HG02610 (cell line): ENCODE data around the gene AFF3.
"Not testable (repeated sequence)": the region's sequence is repeated elsewhere in the genome, so short reads cannot be mapped to it uniquely, and the experiment has no call there.

ENCODE experiments used
- ATAC-seq: cut with Tn5 transposase; IDR thresholded peaks from one replicate; pipeline ENCODE4 v1.9.1; 2021; ENCODE audit warnings: mild to moderate bottlenecking, moderate library complexity; ENCODE audit not compliant: unreplicated experiment

AFF3 gene

DNA sequence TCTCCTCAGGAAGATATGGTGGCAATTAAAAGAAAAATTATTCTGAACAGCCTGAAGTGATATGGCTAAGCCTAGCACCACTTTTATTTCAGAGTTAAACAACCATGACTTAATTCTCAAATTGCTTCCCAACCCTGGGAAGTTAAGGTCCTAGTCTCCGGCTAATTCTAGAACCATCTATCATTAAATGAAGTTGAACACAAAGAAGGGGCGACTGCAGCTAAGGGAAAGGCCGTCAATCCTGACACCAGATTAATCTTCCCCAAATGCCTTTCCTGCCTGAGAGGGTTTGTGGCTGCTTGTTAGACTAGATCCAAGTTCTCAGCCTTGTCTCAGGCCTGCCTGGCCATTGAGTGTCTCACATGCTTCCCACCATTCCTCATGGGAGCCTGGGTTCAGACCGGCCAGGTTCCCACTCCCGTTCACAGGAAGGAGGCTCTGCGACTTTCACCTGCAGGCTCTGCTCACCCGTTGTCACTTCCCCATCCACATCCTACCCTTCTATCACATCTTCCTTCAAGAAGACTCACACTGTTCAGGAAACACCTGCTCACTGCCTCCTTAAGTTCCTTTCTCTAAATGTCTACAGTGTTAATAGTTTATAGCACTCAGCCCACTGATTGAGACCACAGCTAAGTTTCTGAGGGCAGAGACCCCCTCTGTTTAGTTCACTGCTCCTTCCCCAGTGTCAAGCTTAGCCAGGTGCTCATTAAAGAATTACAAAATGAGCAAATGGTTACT is 369.6 kb downstream of the AFF3 start:
- ATAC-seq = no peak

DNA sequence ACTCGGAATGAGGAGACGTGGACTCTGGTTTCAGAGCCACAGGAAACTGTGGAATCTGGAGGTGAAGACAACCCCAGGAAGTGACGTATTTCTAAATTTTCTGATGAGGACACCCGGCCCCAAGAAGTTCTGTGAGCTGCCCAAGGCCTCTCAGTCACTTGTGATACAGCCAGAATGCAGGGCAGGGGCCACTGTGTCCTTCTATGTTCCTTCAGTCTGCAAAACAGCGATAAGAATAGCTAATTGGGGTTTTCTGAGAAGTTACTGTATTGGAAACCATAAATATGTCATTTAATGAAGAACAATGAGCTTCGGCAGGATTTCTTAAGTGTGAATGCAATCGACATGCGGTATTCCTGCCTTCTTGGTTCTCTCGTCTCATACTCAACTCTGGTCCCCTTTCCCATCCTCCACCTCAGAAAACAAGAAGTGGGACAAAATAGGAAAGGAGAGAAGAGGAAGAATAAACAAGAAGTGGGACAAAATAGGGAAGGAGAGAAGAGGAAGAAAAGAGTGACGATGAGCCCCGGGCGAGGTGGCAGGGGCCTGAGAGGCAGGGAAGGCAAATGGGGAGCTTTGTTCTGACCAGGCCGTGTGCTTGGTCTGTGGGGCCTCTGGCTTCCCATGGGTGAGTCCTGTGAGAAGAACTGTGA is 370.6 kb downstream of the AFF3 start:
- ATAC-seq = no peak

DNA sequence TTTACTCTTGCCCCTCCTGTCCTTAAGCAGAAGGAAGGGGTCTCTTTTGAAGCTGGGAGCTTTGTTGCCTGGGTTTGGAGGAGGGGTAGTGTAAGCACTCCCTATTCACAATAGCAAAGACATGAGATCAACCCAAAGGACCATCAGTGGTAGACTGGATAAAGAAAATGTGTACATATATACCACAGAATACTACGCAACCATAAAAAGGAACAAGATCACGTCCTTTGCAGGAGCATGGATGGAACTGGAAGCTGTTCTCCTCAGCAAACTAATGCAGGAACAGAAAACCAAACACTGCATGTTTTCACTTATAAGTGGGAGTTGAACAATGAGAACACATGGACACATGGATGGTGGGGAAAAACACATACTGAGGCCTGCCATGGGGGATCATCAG is 371.5 kb downstream of the AFF3 start:
- ATAC-seq = no peak

DNA sequence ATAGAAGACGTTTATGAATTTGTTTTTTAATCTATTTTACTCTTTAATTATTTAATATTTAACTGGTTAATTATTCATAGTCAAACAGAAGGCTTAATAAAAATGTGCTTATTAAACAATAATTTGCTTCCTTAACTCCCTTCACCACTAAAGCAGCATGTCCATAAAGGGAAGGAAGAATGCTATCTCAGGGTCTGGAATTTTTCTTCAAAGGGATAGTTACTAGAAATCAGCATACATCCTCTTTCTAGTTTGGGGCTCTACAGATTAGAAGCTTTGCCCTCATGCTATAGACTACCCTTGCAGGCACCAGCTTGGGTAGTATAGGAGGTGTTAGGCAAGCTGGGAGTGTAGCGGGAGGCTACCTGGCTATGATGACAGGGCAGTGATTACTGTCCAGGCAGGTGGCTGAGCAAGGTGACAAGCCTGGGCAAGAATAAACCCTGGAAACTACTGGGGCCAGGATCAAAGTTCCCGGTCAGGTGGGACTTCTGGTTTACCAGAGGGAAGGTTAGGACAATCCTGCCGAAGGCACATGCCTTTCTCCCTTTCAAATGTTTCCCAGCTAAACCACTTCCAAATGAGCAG is 376.6 kb downstream of the AFF3 start:
- ATAC-seq = no peak

DNA sequence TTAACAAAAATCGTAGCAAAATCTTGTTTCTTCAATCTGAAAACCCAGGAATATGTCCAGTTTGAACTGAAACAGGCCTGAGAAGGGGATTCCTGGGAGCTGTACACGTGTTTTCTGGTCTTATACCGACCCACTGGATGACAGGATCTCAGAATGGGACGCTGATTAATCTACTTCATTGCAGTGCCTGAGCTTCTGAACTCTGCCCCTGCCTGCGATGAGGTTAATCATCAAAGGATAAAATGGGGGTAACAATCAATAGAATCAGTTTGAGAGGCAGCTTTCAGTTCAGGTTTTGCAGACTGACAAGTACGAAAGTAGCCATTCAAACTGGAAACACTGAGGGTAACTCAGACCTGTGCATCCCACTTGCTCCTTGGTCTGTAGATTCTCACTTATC is 378.6 kb downstream of the AFF3 start:
- ATAC-seq = no peak

DNA sequence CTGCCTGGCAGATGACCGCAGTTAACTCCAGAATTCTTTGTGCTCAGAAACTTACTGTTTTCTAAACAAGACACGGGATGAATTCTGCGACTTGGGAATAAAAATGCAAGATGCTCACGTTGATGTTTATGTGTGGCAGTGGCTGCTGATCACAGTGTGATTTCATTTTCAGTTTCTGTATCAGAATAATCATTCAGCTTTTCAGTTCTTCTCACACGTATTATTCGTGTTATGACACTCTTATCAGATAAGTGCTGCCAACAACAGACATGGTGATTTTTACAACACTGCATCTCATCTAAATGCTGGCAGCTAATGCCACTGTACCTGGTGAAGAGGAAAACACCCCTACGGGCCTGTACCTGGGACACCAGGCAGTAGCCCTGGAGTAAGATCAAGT is 379.7 kb downstream of the AFF3 start:
- no peak for ATAC-seq

DNA sequence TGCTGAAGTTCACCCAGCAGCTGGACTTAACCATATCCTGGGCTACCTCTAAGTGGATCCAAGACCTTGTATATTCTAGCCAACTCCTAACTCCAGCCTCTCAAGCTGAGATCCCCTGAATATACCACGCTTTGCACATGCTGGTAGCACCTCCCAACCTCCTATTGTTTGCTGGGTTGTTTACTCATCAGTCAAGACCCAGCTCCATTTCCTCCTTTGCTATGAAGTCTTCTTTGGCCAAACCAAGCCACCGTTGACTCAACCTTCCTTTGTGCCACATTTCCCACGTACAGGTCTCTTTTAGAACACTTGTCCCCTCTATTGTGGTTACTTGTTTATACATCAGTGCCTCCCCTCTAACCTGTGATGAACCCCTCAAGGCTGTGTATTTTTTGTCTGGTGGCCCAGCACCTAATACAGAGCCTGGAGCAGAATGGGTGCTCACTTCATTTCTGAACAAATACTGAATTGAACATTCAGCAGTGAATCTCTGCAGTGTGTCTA is 384.7 kb downstream of the AFF3 start:
- no peak for ATAC-seq

DNA sequence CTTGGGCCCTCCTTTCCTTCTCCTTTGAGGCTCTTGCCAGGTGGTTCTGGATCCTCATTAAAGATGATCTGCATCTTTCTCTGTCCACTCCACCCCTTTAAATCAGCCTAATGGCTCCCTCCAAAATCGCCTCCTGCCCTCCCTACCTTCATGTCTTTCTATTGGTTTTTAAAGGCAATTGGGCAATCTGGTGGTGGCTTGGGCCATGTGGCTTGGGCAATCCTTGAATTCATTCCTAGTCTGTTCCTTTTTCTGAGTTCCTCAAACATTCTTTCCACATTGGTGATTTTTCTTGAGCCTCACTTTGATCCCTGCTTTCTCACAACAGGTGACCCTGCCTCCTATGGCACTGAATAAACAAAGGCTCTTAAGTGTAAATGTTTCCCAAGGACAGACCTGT is 386.3 kb downstream of the AFF3 start:
- ATAC-seq = no peak

DNA sequence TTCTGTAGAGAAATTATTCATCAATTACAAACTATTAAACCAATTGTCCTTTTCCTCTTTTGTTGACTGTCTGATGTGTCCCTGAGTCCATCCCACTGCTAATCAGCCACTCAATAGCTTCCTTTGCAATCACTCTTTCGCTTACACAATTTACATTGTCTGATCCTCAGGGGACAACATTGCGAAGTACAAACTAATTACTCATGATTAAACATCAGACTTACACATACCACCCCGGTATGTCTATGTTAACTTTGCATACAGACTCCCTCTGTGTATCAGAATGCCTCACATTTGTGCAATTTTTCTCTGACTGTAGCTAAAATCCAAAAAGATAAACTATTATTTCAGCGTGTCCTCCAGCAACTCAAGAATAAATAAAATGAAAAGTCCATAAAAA is 388.2 kb downstream of the AFF3 start:
- ATAC-seq = no peak

DNA sequence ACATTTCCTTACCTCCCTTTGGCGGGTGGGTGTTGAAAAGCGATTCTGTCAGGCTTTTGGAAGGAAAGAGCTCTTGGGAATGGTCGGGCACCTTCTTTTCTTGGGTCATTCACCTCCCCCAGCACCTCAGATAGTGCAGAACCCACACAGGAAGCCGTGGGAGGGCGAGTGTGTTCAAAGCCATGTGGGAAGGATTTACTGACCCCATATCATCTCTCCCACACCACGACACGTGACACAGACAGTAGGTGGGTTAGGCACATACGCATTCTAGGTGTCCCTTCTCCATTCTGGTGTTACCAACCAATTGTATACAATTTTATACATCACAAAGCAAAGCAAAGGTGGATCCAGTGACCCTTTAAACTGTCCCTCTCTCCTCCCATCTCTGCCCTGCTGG is 388.9 kb downstream of the AFF3 start:
- ATAC-seq = no peak

DNA sequence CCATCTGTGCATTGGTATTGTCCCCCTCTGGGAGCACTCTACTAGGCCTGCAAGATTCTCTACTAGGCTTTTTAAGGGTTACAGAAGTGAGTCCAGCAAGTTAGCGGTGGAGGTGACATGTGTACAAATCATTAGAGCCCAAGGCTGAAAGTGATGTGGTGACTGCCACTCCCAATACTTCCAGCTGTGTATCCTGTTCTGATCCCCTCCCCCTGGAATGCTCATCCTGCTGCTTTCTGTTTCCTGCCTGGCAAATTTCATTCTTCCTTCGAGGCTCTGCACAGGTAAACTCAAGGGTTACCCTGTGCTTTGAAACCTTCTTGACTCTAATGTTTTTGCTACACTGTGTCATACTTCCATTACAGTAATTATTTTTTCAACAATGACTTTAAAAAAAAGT is 394.0 kb downstream of the AFF3 start:
- ATAC-seq = no peak

DNA sequence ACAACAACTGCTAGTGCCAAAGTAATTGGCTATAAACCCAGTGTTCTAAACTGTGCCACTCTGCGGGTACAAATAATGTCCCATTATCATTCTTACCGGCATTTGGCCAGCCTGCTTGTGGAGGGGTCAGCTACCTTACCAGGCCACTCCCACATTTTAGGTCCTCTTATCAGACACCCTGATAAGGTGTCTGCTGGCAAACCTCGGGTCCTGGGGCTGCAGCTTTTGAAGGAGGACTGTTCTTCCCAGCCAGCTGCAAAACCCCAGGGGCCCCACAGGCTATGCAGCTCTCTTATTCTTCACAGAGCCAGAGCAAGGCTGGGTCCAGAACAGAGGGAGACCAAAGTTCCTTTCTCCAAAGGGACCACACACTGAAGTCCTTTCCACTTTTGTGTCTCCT is 394.5 kb downstream of the AFF3 start:
- ATAC-seq = no peak

DNA sequence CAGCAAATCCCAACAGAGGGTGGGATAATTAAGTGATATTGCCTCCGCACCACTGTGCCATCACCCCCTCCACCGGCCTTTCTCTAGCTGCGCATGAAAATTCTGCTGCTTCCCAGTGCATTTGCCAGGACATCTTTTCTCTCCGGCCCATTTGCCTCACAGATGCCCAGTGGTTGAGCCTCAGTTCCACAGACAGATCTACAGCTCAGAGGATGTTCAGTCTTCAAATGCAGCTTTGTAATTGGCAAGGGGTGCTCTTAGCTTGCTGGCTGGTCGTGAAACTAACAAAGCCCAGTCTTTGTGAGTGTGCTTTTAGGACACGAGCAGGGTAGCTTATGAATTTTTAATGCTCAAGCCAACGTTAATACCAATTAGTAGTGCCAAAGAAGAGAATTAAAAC is 399.2 kb downstream of the AFF3 start:
- no peak for ATAC-seq

DNA sequence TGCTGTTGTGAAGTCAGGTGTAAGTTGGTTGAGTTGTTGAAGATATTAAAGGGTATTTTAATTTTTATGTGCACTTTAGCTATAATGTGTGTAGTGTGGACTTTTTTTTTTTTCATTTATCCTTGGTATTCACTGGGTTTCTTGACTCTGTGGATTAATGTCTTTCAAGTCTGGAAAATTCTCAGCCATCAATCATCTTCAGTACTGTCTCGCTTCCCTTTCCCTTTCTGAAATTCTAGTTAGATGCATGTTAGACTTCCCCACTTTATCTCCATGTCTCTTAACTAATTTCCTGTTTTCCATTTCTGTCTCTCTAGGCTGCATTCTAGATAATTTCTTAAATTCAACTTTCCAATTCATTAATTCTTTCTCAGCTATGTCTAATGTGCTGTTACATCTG is 404.9 kb downstream of the AFF3 start:
- no peak for ATAC-seq

DNA sequence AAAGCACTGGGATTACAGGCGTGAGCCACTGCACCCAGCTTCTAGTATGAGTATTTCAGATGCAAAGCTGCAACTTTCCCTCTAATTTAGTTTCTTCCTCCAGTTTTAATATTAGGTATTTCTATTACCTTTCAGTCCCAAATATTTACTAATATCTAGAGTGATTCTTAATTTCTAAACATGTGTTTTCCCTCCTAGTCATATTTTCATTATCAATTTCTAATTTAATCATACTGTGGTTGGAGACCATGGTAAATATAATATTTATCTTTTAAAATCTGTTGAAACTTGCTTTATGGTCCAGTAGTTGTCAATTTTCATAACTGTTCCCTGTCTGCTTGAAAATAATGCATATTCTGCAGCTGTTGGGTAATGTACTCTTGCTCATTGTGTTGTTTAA is 406.6 kb downstream of the AFF3 start:
- no peak for ATAC-seq

DNA sequence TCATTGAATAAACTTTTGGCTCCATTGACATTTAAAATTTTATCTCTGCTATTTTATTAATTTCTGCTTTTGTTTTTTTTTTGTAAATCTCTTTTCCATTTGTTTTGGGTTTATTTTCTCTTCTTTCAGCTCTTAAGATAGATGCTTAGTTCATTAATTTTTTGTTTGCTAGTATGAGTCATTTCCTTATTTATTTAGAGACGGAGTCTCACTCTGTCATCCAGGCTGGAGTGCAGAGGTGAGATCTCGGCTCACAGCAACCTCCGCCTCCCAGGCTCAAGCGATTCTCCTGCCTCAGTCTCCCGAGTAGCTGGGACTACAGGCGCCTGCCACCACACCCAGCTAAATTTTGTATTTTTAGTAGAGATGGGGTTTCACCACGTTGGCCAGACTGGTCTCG is 407.1 kb downstream of the AFF3 start:
- not testable (repeated sequence) for ATAC-seq

DNA sequence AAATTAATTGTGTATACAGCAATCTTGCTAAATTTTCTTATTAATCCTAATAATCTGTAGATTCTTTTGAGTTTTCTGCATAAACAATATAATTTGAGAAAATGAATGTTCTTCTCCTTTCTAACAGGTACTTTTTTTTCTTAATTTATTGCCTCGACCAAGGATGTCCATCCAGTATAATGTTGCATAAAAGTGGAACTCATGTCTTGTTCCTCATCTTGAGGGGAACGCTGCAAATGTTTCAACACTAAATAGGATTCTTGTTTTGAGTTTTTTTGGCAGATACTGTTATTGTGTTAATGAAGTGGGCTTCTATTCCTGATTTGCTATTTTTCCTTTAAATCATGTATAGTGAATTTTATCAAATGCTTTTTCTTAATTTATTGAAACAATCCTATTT is 408.2 kb downstream of the AFF3 start:
- no peak for ATAC-seq

DNA sequence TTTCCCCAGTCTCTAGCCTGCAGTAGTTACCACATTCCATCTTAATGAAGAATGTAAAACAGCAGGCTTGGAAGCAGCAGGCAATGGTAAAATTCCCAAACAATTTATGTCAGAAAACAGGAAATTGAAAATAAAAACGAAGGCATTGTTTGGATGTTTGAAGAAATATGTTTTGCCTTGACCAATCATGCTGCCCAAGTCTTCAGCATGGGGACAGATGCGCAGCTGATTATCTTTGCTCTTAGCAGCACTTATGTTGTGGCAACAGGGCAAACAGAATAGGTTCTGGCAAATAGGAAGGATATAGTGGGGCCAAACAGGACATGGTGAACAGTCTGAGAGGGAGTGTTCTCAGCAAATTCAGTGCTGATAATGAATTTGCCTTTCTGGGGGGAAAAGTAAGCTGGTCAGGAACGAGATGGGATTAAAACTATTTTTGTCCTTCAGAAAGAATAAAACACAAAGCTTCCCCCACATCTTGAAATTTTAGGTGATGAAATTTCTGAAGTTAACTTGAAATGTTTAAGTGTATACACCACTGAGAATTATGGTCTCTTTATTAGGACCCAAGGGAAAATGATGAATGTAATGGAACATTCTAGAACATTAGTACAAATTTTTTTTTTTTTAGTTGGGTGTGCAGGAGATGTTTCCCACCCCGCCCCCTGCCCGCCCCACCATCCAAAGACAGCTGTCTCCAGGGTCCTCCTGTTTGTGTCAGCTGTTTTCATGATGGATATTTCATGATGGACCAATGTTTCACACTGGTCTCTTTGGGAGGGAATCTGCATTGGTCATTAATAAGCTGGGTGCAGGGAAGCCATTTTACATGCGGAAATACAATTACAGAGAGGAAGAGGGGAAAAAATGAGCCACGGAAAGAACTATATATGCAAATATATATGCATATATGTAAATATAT is 413.0 kb downstream of the AFF3 start:
- ATAC-seq = no peak

DNA sequence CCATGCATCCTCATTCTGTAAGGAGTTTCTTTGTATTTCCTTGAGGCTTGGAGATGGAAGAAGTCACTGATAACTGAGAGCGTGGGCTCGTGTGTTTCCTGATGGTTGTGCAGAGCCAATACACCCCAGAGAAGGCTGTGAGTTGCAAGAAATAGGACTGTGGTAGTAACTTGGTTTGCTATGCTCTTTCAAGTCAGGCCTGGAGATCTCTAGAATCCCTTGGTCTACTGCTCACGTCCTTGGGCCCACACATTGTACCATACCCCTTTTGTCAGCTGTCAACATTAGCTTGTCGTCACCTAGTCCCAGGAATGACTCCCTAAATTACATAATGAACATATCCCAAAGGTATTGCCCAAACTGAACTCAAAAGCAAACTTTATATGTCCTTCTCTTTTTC is 414.2 kb downstream of the AFF3 start:
- ATAC-seq = no peak

DNA sequence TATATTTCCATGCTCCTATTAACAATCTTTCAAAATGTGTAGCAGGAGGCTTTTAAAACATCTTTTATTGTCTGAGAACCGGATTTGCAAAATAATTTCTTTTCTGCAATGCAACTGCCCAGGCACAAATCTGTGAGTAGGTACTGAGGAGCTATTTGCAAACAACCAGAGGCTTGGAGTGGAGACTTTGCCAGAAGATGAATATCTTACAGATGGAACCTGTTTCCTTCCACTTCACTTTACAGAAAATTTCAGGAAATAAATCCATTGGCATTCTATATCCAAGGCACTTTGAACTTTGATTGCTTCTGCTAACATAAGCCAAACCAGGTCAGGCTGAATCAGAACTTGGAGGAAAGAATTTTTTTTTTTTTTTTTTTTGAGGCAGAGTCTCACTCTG is 415.2 kb downstream of the AFF3 start:
- no peak for ATAC-seq

DNA sequence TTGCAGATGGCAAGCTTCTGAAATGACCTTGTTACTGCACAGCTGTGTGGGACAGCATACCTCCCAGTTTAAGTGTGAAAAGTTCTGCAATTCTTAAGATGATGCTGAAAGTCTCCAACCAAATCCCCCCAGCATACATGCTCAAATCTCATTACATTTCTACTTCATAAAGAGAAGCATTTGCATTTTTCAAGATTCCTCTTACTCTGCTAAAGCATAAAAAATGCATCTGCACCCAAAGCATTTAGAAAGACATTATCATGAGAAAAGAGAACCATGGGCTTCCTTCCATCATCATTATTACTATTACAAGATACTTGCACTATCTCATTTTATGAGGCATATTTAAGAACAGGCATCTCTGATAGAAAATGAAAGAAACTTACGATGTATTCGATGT is 415.7 kb downstream of the AFF3 start:
- ATAC-seq = no peak
